GM23338 (cell line): Measurements from ENCODE around the gene HSP90AB1. TPM values are rescaled to one million over a fixed set of nuclear protein-coding genes. Genes with fewer than 3 reads are reported as not detected.

ENCODE experiments used
- ATAC-seq: fragments of 200-7000 bp; cut with Tn5 transposase; 3 replicates; pipeline ENCODE4 v1.9.1; 2020
- DNase-seq: peaks from one replicate; pipeline ENCODE4 v3.0.0-alpha.2; 2015; ENCODE audit warnings: low spot score
- H2AFZ ChIP-seq: fragments of 200-600 bp; sonication (generic); 2 replicates; pipeline ENCODE4 v1.8.0; 2016; ENCODE audit warnings: antibody characterized with exemption, mild to moderate bottlenecking, moderate library complexity
- H3F3A ChIP-seq: fragments of 200-600 bp; sonication (generic); replicated peaks from 2 replicates; pipeline ENCODE4 v1.8.0; 2017; ENCODE audit warnings: antibody characterized with exemption, mixed run types, low read depth
- H3K27ac ChIP-seq: fragments of 200-600 bp; sonication (generic); 2 replicates; pipeline ENCODE4 v1.6.1; 2016; ENCODE audit warnings: low read depth
- H3K27me3 ChIP-seq: fragments of 200-600 bp; sonication (generic); 2 replicates; pipeline ENCODE4 v1.8.0; 2016; ENCODE audit warnings: mild to moderate bottlenecking, mixed run types, moderate library complexity; ENCODE audit not compliant: insufficient read depth
- H3K36me3 ChIP-seq: fragments of 200-600 bp; sonication (generic); 2 replicates; pipeline ENCODE4 v1.8.0; 2016; ENCODE audit warnings: mild to moderate bottlenecking; ENCODE audit not compliant: insufficient read depth
- H3K4me1 ChIP-seq: fragments of 200-600 bp; sonication (generic); 2 replicates; pipeline ENCODE4 v1.8.0; 2016; ENCODE audit warnings: mild to moderate bottlenecking, moderate library complexity; ENCODE audit not compliant: insufficient read depth
- H3K4me2 ChIP-seq: fragments of 200-600 bp; sonication (generic); 2 replicates; pipeline ENCODE4 v1.7.1; 2017; ENCODE audit warnings: mixed run types
- H3K4me3 ChIP-seq: fragments of 200-600 bp; sonication (generic); 2 replicates; pipeline ENCODE4 v1.6.1; 2016; ENCODE audit warnings: mixed run types
- H3K79me2 ChIP-seq: fragments of 200-600 bp; sonication (generic); replicated peaks from 2 replicates; pipeline ENCODE4 v1.8.0; 2017; ENCODE audit warnings: mild to moderate bottlenecking; ENCODE audit not compliant: insufficient read depth
- H3K9me2 ChIP-seq: fragments of 200-600 bp; sonication (generic); 2 replicates; pipeline ENCODE4 v1.8.0; 2017; ENCODE audit not compliant: insufficient read depth
- H4K20me1 ChIP-seq: fragments of 200-600 bp; sonication (generic); replicated peaks from 2 replicates; pipeline ENCODE4 v1.8.0; 2017; ENCODE audit warnings: mild to moderate bottlenecking; ENCODE audit not compliant: insufficient read depth
- H3K27ac Mint-ChIP-seq: 2 replicates; pipeline ENCODE4 v1.8.0; 2020; ENCODE audit warnings: inconsistent platforms, mild to moderate bottlenecking, moderate library complexity, mixed read lengths
- H3K27me3 Mint-ChIP-seq: 3 replicates; pipeline ENCODE4 v1.8.0; 2022; ENCODE audit warnings: low read depth, mild to moderate bottlenecking, moderate library complexity, mixed read lengths, inconsistent platforms; ENCODE audit not compliant: insufficient read depth, poor library complexity
- H3K36me3 Mint-ChIP-seq: 3 replicates; pipeline ENCODE4 v1.8.0; 2021; ENCODE audit warnings: low read depth, mild to moderate bottlenecking, inconsistent platforms, moderate library complexity, mixed read lengths
- H3K4me1 Mint-ChIP-seq: 3 replicates; pipeline ENCODE4 v1.8.0; 2020; ENCODE audit warnings: mild to moderate bottlenecking, inconsistent platforms, mixed read lengths
- H3K4me3 Mint-ChIP-seq: 3 replicates; pipeline ENCODE4 v1.8.0; 2021; ENCODE audit warnings: moderate library complexity, mild to moderate bottlenecking, inconsistent platforms, mixed read lengths
- H3K9me3 Mint-ChIP-seq: 3 replicates; pipeline ENCODE4 v1.8.0; 2020; ENCODE audit warnings: moderate library complexity, mild to moderate bottlenecking, inconsistent platforms, mixed read lengths
- CREB1 ChIP-seq: fragments of 250-450 bp; sonication (Bioruptor Pico); IDR thresholded peaks from 2 replicates; pipeline ENCODE4 v1.5.0; 2020; ENCODE audit warnings: low read depth, mild to moderate bottlenecking, moderate library complexity
- EZH2 ChIP-seq: fragments of 200-600 bp; sonication (generic); IDR thresholded peaks from one replicate; pipeline ENCODE4 v1.8.0; 2017; ENCODE audit warnings: antibody characterized with exemption, mild to moderate bottlenecking, low read depth; ENCODE audit not compliant: unreplicated experiment
- EZH2phosphoT487 ChIP-seq: fragments of 200-600 bp; sonication (generic); IDR thresholded peaks from one replicate; pipeline ENCODE4 v1.8.1; 2018; ENCODE audit warnings: antibody characterized with exemption; ENCODE audit not compliant: unreplicated experiment
- JUNB ChIP-seq: IDR thresholded peaks from one replicate; pipeline ENCODE4 v1.6.1; 2016; ENCODE audit warnings: antibody characterized with exemption; ENCODE audit not compliant: unreplicated experiment
- NANOG ChIP-seq: IDR thresholded peaks from 2 replicates; pipeline ENCODE4 v1.6.1; 2016; ENCODE audit warnings: antibody characterized with exemption, borderline replicate concordance
- POLR2AphosphoS5 ChIP-seq: IDR thresholded peaks from 2 replicates; pipeline ENCODE4 v1.6.1; 2016; ENCODE audit warnings: antibody characterized with exemption, low read depth
- REST ChIP-seq: IDR thresholded peaks from one replicate; pipeline ENCODE4 v1.6.1; 2018; ENCODE audit warnings: antibody characterized with exemption; ENCODE audit not compliant: unreplicated experiment
- STAT1 ChIP-seq: IDR thresholded peaks from one replicate; pipeline ENCODE4 v1.6.1; 2016; ENCODE audit warnings: antibody characterized with exemption; ENCODE audit not compliant: unreplicated experiment
- ZNF114 ChIP-seq: fragments of 250-450 bp; sonication (Bioruptor Pico); IDR thresholded peaks from 2 replicates; pipeline ENCODE4 v1.5.0; 2020; ENCODE audit warnings: mild to moderate bottlenecking, moderate library complexity
- ZNF331 ChIP-seq: fragments of 250-450 bp; sonication (Bioruptor Pico); IDR thresholded peaks from 2 replicates; pipeline ENCODE4 v1.5.0; 2020; ENCODE audit warnings: low read depth, mild to moderate bottlenecking, moderate library complexity
- polyA plus RNA-seq: library from polyadenylated mRNA; unstranded; fragments of >200 nt; fragmentation: Nextera tagmentation; extraction: Ambion mirVana; gene quantifications from 2 replicates; pipeline ENCODE4 v1.2.1, GENCODE V29; 2016
- total RNA-seq: library from RNA; depleted of rRNA; stranded (reverse); fragments of >200 nt; shearing (Covaris generic); gene quantifications from 2 replicates; pipeline ENCODE4 v1.2.3, GENCODE V29; 2014
- TF ChIP-seq, protein P1 (sequence below): IDR thresholded peaks from 2 replicates; pipeline ENCODE4 v1.6.1; 2016; ENCODE audit warnings: antibody characterized with exemption
- TF ChIP-seq, protein P2 (sequence below): fragments of 250-450 bp; sonication (Bioruptor Pico); IDR thresholded peaks from 2 replicates; pipeline ENCODE4 v1.5.0; 2020; ENCODE audit warnings: mild to moderate bottlenecking, moderate library complexity
- TF ChIP-seq, protein P3 (sequence below), 2 experiments: fragments of 200-600 bp in 1 of 2; sonication (generic) in 1 of 2; conservative IDR thresholded peaks; 2 replicates each; pipeline versions ENCODE4 v1.5.1 to v1.6.1; 2016 to 2017; ENCODE audit warnings: antibody characterized with exemption in 2 of 2, low read depth in 2 of 2, mild to moderate bottlenecking in 2 of 2, moderate library complexity in 1 of 2

The HSP90AB1 gene
- total and polyA plus RNA-seq, 2 experiments from 2014 or later, result 1,425 to 2,361 TPM

GRCh38 chr6:44269178-44269920, 22.4 kb downstream of the HSP90AB1 start:
- Histone ChIP-seq H3K9me2 (no peaks in the 10 kb centered on the region), H3K79me2 (peaks cover 5% of the 10 kb centered on the region; the same call in 1 of the 2 replicates), H3K27ac (no peak overlapping the region), H3K36me3 (no peaks in the 10 kb centered on the region), H3K27me3 (peaks cover 21% of the 10 kb centered on the region), H3K4me2 (peak overlapping the region; percentile 87), H2AFZ (no peak overlapping the region), H3K4me1 (peaks cover 16% of the 10 kb centered on the region), H3K4me3 (peak overlapping the region; percentile 65), H4K20me1 (no peaks in the 10 kb centered on the region), H3F3A (0 out of 2 replicates have a peak, but pooled peaks cover 19% of the 10 kb centered on the region)
- H3K4me3 Mint-ChIP-seq, result peak overlapping the region; percentile 76
- H3K4me1 Mint-ChIP-seq, result peaks cover 42% of the 10 kb centered on the region
- no peak overlapping the region for H3K27ac Mint-ChIP-seq
- ATAC-seq, result no peak
- H3K36me3 Mint-ChIP-seq, result peaks cover 6% of the 10 kb centered on the region; the same call in 2 of the 3 replicates
- DNase-seq, result no peak
- H3K27me3 Mint-ChIP-seq, result peaks cover 39% of the 10 kb centered on the region
- no peaks in the 10 kb centered on the region for H3K9me3 Mint-ChIP-seq
- TF ChIP-seq REST (no peak), NANOG (no peak), CREB1 (CRISPR knock-in tag) (no peak), STAT1 (no peak), ZNF114 (CRISPR knock-in tag) (no peak), ZNF331 (CRISPR knock-in tag) (no peak), POLR2AphosphoS5 (no peak), EZH2phosphoT487 (no peak), EZH2 (no peak), JUNB (no peak)
- TF ChIP-seq, protein P1, sequence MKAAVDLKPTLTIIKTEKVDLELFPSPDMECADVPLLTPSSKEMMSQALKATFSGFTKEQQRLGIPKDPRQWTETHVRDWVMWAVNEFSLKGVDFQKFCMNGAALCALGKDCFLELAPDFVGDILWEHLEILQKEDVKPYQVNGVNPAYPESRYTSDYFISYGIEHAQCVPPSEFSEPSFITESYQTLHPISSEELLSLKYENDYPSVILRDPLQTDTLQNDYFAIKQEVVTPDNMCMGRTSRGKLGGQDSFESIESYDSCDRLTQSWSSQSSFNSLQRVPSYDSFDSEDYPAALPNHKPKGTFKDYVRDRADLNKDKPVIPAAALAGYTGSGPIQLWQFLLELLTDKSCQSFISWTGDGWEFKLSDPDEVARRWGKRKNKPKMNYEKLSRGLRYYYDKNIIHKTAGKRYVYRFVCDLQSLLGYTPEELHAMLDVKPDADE, result no peak
- TF ChIP-seq, protein P2, sequence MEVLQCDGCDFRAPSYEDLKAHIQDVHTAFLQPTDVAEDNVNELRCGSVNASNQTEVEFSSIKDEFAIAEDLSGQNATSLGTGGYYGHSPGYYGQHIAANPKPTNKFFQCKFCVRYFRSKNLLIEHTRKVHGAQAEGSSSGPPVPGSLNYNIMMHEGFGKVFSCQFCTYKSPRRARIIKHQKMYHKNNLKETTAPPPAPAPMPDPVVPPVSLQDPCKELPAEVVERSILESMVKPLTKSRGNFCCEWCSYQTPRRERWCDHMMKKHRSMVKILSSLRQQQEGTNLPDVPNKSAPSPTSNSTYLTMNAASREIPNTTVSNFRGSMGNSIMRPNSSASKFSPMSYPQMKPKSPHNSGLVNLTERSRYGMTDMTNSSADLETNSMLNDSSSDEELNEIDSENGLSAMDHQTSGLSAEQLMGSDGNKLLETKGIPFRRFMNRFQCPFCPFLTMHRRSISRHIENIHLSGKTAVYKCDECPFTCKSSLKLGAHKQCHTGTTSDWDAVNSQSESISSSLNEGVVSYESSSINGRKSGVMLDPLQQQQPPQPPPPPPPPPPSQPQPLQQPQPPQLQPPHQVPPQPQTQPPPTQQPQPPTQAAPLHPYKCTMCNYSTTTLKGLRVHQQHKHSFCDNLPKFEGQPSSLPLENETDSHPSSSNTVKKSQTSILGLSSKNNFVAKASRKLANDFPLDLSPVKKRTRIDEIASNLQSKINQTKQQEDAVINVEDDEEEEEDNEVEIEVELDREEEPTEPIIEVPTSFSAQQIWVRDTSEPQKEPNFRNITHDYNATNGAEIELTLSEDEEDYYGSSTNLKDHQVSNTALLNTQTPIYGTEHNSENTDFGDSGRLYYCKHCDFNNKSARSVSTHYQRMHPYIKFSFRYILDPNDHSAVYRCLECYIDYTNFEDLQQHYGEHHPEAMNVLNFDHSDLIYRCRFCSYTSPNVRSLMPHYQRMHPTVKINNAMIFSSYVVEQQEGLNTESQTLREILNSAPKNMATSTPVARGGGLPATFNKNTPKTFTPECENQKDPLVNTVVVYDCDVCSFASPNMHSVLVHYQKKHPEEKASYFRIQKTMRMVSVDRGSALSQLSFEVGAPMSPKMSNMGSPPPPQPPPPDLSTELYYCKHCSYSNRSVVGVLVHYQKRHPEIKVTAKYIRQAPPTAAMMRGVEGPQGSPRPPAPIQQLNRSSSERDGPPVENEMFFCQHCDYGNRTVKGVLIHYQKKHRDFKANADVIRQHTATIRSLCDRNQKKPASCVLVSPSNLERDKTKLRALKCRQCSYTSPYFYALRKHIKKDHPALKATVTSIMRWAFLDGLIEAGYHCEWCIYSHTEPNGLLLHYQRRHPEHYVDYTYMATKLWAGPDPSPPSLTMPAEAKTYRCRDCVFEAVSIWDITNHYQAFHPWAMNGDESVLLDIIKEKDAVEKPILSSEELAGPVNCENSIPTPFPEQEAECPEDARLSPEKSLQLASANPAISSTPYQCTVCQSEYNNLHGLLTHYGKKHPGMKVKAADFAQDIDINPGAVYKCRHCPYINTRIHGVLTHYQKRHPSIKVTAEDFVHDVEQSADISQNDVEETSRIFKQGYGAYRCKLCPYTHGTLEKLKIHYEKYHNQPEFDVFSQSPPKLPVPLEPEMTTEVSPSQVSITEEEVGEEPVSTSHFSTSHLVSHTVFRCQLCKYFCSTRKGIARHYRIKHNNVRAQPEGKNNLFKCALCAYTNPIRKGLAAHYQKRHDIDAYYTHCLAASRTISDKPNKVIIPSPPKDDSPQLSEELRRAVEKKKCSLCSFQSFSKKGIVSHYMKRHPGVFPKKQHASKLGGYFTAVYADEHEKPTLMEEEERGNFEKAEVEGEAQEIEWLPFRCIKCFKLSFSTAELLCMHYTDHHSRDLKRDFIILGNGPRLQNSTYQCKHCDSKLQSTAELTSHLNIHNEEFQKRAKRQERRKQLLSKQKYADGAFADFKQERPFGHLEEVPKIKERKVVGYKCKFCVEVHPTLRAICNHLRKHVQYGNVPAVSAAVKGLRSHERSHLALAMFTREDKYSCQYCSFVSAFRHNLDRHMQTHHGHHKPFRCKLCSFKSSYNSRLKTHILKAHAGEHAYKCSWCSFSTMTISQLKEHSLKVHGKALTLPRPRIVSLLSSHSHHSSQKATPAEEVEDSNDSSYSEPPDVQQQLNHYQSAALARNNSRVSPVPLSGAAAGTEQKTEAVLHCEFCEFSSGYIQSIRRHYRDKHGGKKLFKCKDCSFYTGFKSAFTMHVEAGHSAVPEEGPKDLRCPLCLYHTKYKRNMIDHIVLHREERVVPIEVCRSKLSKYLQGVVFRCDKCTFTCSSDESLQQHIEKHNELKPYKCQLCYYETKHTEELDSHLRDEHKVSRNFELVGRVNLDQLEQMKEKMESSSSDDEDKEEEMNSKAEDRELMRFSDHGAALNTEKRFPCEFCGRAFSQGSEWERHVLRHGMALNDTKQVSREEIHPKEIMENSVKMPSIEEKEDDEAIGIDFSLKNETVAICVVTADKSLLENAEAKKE (CRISPR knock-in tag), result no peak
- TF ChIP-seq, protein P3, sequence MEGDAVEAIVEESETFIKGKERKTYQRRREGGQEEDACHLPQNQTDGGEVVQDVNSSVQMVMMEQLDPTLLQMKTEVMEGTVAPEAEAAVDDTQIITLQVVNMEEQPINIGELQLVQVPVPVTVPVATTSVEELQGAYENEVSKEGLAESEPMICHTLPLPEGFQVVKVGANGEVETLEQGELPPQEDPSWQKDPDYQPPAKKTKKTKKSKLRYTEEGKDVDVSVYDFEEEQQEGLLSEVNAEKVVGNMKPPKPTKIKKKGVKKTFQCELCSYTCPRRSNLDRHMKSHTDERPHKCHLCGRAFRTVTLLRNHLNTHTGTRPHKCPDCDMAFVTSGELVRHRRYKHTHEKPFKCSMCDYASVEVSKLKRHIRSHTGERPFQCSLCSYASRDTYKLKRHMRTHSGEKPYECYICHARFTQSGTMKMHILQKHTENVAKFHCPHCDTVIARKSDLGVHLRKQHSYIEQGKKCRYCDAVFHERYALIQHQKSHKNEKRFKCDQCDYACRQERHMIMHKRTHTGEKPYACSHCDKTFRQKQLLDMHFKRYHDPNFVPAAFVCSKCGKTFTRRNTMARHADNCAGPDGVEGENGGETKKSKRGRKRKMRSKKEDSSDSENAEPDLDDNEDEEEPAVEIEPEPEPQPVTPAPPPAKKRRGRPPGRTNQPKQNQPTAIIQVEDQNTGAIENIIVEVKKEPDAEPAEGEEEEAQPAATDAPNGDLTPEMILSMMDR (conservative IDR thresholded peaks at IDR 0.05; ENCODE audit: low read depth in 2 of 2), result no peak
